Activated CD4-positive, alpha-beta T cell treated with anti-CD3 and anti-CD28 coated beads, Interleukin-2, amount 50 U/mL, for 48 hours (primary cell): ENCODE measurements around the gene MACROD1.

Experiments used
- DNase-seq, 2 experiments: peaks; one replicate each; pipeline ENCODE4 v3.0.0-alpha.2; 2020

Gene MACROD1

DNA sequence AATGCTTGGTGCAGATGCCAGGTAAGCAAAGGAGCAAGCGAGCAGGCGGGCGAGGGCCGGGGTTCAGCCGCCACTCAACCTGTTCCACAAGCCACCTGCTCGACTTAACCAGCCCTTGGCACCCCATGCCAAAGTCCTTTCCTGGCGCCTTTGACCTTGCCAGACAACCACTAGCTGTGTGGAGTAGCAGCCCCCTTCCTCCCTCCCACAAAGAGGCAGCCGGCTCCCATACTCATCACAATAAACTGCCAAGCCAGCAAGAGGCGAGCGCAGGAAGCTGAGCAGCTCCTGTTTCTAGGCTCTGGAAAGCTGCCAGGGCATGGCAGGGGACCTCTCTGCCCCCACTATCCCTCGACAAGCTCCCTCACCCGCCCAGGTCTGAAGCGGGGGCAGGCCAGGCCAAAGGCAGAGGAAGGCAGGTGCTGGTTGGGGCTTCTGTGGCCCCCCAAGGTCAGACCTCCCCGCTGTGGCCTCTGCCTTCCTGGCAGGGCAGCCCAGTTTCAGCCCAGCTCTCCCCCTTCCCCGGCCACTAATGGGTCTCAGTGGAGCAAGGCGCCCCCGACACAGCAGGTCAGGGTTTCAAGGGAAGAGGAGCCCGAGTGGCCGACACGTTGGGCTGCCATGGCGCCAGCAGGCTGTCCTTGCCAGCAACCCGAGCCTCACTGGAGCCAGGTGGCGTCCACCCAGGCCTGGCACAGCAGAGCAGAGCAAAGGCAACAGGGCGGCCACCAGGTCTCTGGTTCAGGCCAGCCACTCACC, 15.3 kb downstream of the MACROD1 start:
- DNase-seq, result no peak

DNA sequence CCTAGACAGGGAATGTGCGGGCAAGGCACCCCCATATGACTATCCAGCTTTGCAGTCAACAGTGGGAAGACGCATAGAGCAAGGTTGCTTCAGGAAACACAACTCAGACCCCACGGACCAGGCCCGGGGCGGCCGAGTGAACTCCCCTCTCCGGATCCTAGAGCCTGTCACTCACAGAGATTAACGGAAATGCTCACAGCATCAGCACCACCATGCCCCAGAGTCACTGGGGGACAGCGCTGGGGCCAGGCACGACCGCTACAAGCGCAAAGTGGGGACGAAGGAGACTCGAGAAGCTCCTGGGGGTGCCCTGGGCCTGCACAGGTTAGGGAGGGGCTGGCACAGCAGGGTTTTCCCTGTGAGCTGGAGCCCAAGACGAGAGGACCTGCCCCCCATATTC, 15.9 kb downstream of the MACROD1 start:
- DNase-seq, result no peak

DNA sequence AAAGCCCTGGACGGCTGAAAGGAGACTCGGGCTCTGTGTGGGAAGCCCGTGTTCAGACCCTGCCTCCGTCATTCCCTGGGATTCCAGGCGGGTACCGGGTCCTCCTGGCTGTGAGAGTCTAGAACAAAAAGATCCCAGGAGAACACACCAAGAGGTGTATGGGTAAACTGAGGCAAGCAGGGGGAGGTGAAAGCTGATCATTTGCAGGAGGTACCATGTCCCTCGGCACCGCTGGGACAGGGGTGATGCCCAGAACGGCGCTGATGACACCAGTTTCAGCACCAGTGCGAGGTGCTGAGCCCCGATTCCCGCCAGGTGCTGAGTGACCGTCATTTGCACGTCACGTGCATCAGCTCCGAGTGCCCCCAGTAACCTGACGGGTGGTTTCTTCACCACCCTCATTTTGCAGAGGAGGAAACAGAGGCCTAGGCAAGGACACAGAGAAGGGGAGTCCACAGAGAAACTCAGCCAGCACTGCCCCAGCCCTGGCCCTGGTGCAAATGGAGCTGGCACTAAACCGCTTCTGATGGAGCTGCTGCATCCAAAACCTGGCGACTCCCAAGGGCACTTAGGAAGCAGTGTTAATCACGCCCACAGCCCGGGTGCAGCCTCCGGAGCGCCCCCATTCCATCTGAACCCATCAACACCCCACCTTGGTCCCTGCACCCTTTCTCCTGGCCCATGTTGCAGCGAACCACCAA, 16.8 kb downstream of the MACROD1 start:
- no peak for DNase-seq

DNA sequence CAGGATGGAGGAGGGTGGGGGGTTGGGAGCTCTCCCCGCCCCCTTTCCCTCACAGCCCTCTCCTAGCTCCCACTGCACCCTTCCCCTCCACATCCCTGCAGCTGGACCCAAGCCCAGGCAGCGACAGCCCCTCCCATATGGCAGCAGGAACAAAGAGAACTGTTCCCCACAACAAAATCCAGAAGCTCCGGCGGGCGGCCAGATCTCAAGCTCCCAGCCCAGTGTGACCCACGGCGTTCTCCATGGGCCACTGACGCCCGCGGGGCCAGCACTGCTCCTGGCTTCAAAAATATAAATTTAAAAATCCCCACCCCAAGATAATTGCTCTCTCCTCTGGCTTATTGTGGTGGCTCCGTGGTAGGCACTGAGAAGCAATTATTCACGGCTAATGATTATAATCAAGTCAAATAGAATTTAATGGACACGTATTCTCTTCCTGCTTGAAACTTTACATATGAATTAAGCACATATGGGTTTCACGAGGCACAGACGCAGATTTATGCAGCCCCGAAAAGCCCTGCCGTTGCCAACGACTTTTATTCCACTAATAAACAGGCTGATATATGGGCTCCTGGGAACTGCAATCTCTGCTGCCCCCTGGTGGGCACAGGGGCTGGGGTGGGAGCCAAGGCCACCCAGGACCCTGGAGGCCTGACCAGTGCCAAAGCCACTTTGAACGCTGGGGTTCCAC, 17.5 kb downstream of the MACROD1 start:
- peak; percentile 78 to 80 for DNase-seq

DNA sequence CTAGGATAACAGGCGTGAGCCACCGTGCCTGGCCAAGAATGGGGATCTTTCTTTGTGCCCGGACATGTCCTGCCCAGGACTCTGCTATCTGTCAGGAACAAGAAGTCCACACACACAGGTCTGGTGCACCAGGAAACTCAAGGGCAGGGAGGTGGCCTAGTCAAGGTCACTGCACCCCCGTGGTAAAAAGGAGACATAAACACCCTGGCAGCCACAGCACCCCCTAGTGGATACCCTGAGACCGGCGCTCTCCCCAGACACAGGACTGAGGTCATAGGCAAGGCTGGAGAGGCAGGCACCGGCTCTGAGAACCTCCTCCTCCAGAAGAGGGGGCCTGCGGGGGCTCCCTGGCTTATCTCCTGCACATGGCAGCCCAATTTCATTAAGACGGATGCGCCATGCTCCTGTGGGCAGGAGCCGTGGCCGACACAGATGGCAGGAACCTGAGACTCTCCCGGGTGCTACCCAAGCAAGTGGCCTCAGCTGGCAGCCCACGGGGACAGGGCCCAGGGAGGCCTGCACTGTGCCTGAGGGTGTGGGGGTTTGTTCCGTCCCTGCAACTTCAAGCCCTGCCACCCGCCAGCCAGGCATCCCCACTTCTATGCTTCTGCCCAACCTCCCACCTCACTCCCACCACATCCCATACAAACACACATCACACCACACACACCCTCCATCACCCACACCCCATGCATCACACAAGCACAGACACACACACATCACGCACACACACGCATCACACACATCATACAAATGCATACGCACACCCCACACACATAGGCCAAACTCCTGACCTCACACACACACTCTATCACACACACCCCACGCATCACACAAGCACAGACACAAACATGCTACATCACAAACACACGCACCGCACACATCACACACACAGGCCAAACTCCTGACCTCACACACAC, 19.6 kb downstream of the MACROD1 start:
- peak; percentile 69 to 75 for DNase-seq

DNA sequence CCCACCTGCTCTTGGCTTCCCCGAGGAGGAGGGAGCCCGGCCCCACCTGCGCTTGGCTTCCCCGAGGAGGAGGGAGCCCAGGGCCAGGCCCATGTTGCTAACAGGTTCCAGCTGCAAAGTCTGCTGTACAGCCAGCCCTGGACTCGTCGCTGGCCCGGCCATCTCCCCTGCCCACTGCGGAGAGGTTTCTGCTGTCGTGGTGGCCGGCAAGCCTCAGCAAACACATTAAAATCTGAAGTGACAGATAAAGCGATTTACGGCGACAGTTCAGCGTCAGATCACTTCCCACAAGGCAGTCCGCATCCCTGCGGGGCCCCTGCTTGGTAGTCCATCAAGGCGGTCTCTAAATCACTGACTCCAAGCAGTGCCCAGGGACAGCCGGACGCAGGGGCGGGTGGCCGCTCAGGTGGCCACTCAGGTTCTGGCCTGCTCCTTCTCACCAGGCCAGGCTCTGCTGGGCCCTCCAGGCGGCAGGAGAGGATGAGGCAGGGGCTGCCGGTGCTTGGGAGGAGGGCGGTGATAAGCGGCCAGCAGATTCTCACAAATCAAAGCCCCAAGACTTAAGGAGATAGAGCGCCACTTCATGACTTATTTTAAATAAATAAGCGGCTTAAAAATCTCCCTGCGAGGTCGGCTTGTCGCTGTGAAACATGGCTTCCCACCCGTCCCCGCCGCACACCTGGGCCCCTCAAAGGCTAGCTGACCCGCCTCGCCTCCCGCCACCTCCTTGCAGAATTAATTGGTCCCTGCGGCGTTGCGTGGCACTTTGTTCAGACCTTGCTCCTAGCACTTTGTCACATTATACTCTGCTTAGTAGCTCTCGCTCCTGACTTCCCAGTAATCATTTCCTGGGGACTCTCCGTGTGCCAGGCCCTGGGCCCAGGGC, 21.1 kb downstream of the MACROD1 start:
- no peak for DNase-seq

DNA sequence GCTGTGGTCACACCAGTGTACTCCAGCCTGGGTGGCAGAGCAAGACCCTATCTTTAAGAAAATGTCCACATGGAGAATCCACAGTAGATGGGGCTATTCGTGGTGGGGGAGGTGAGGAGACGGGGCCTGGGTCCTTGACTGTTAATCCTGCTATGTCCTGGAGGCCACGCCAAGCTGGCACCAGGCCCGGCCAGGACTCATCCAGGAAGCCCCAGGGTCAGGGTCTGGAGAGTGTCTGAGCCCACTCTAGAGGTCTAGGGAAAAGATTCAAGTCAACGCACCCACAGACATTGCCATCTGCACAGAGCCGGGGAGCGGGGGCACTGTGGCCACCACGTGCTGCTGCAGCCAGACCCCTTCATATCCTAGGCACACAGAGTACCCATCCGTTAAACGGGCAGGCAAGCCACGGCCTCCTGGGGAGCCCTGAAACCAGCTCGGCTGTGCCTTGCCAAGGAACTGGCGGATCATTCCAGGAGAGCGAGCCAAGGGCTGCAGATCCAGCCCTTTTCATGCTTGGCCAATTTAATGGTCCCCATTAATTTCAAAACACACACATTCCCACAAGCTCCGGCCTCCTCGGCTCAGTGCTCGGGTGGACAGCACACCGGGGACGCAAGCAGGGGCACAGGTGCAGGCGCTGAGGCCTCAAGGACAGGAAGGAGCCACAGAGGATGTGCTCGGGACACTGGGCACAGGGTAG, 24.7 kb downstream of the MACROD1 start:
- DNase-seq, result no peak

DNA sequence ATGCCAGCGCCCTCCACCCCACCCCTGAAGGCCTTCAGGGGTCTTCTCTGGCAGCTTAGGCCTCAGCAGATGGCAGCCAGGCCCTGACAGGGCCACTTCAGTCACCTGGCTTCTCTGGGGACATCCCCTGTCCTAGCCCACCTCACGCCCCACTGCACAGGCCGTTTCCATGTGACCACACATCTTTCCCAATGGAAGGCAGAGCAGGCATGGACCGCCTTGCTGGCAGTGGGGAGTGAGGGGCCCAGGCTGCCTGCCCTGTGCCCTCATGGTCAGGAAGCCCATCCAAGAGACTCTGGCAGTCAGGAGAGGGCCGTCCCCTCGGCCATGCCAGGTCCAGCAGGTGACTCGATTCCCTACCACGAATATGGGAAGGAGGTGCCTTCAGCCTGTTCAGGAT, 25.8 kb downstream of the MACROD1 start:
- no peak for DNase-seq

DNA sequence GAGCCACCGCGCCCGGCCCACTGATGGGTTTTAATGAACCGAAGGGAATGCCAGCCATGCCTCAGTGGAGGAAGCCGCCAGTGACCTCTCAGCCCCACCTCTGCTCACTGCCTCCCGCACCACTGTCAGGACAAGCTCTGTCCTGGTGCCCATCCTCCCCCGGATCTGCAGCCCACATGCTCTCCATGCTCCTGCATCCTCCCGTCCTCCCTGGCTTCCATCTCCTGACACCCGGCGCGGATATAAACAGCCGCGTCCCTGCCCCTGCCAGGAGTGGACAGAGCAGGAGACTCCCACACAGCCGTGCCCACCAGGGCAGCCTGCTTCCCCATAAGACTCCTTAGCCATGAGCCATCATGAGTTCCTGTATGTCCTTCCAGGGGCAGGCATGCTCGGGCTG, 26.9 kb downstream of the MACROD1 start:
- DNase-seq, result no peak

DNA sequence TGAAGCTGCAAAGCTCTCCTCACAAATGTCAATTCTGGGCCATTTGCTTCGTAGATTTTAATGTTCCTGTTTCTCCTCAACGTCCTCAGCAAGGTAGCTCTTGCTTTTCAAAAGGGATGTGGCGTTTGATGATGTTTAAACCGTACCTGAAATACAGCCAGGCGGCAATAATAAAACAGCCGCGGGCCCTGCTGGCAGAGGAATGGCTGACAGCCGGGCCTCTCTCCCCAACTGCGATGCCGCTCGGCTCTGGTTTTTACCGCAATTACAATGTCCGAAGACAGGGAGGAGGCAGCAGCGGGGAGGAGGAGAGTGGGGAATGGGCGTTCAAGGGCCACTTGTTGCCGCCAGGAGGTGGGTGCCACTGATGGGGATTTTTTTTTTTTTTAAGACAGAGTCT, 27.5 kb downstream of the MACROD1 start:
- no peak for DNase-seq

DNA sequence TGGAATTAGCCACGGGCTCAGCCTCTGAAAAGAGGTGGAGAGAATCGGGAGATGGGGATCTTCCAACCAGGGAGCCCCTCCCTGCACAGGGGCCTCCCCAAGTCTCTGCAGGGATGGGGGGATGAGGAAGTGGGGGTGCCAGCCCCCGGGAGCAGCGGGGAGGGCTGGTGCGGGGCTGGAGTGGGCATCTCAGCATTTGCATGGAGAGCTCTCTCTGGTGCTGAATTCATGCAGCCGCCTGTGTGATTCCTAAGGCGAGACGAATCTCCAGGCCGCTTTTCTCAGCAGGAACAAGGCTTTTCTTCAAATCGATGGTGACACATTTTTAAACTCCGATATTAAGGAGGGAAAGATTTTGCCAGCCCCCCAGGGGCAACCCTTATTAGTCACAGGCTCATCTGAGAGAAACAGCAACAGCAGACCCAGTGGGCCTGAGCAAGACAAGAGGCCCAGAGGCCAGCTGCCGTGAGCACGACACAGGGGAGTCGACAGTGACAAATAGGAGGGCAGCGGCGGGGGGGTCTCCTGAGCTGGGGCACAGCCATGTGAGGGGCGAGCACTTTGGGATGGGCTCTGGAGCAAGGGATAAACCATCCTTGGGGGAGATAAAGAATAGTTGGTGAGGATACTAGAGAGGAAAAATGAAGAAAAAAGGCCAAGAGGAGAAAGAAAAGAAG, 29.0 kb downstream of the MACROD1 start:
- no peak for DNase-seq

DNA sequence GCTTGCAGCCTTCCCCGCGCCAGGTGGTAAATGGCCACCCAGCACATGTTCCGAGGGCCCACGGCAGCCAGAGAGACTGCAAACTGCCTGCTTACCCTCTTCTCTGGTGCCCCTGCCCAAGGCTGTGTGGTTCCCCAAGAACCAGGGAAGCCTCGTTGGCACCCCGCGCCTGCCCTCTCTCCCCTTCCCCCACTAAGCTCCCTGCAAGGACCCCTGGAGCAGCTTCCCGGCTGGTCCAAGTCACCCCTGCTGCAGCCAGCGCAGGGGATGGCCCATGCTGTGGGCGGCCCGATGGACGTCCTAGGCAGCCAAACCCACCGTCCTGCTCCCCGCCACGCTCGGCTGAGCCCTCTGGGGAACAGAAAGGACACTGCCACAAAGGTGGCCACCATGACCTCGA, 30.2 kb downstream of the MACROD1 start:
- DNase-seq, result no peak

DNA sequence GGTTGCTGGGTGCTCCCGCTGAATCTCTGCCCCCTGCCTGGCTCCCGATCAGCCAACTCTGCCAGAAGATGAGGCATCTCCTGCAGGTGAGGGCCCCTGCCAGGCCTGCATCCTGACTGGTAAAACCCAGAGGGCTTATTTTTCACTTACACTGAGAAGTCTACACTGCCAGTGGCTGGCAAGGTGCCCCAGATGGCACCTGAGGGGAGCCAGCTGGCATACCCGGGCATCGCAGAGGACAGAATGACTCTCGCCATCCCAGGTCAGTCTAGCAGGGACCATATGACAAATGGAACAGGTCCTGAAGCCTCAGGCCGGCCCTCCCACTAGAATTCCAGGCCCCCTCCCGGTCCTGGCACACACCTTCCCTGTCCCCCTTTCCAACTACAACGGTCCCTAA, 30.9 kb downstream of the MACROD1 start:
- DNase-seq, result no peak

DNA sequence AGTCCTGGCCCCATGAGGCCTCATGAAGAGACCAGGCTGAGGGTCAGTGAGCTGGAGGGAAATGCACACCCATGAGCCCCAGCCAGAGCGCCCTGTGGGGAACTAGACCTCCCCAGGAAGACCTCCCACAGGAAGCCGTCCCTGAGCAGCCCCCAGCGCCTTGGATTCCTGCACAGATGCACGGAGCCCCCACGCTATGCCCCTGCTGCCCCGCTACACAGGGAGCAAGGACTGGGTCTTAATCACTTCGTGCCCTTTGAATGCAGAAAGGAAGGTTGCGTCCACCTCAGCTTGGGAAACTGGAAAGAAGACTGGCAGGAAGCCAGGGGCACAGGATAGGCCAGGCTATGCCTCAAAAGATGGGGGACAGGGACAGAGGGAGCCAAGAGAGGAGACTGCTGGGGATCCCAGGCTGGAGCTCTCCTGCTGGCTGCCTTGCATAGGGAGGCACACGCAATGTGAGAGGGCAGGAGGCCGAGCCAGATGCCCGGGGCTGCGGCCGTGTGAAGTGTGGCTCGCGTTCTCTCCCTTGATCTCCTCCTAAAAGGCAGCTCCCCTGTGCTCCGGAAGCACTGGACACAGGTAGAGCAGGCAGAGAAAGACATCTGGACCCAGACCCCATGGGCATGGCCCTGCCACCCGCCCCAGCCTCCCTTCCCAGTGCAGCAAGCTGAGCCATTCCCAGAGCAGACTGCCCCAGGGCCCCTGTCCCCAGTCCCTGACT, 32.8 kb downstream of the MACROD1 start:
- DNase-seq, result no peak

DNA sequence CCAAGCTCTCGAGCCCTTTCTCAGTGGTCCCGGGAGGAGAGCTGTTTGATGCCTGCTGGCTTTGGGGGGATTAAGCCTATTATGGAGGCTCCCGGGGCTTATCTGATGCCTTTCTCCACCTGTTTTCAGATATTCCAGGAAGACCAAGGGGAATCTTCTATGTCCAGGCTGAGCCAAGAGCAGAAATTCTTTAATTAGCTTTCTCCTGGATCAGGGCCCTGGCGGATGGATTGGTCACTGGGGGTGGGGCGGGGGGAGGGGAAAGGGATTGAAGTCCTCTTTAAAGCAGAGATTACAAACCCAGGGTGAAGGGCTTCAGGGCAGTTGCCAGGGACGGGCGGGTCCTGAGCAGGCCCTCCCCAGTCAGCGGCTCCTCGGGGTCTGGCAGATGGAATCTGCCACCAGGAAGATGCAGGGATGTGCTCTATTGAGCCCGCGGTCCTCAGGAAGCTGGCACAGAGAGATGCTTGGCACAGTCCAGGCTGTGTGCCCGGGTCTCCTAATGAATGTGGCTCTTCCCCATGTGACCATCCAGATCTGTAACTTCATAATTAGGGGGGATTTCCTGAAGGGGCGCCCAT, 33.6 kb downstream of the MACROD1 start:
- no peak for DNase-seq

DNA sequence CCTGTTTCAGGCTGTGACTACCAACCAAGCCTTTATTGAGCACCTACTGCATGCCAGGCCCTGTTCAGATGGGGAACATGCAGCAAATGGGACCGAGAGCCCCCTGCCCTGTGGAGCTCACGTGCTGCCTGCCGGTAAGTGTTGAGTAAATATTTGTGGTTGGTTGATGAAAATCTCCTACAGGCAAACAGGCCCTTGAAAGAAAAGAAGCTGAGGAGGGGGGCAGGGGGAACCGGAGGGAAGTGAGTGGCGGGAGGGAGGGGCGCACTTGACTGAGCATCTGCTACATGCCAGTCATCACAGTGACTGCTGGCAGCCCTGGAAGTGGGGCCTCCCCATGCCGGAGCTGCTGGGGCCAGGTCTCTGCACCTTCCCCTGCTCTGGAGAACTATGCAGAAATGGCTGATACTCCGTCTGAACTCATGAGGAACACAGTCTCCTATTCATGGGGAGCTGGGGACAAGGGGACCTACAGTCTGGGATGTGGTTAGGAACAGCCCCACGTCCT, 34.2 kb downstream of the MACROD1 start:
- no peak for DNase-seq

DNA sequence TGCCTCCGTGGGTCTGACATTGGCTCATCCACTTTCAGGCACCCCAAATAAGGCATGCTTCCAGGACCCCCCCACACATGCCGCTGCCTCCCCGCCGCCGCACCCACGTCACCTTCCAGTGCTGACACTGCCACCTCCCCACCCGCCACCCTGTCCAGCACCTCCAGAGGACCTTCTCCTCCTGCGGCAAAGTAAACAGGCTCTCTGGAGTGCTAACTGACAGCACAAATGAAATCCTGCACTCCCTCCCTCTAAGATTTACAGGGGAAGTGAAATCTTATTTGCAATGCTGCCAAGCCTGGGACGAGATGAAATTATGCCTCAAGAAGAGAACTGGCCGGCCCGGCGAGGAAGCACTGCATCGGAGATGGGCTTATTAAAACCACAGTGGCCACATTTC, 35.3 kb downstream of the MACROD1 start:
- DNase-seq, result no peak

DNA sequence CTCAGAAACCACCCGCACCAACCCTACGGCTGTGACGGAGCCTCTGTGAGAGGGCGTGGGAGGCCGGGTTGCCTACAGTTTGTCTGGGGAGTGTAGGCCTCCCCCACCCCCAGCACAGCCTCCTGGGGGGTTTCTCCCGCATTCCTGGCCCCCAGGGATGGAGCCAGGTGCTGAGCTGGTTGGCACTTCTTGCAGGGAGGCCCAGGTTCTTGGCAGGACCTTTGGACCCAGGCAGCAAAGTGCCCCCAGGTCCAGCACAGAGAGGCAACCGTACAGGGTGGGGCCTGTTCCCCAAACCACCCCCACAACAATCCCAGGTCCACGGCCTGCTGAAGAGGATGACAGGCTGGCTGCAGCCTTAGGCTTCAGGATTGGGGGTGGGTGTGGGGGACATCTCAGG, 36.5 kb downstream of the MACROD1 start:
- no peak for DNase-seq

DNA sequence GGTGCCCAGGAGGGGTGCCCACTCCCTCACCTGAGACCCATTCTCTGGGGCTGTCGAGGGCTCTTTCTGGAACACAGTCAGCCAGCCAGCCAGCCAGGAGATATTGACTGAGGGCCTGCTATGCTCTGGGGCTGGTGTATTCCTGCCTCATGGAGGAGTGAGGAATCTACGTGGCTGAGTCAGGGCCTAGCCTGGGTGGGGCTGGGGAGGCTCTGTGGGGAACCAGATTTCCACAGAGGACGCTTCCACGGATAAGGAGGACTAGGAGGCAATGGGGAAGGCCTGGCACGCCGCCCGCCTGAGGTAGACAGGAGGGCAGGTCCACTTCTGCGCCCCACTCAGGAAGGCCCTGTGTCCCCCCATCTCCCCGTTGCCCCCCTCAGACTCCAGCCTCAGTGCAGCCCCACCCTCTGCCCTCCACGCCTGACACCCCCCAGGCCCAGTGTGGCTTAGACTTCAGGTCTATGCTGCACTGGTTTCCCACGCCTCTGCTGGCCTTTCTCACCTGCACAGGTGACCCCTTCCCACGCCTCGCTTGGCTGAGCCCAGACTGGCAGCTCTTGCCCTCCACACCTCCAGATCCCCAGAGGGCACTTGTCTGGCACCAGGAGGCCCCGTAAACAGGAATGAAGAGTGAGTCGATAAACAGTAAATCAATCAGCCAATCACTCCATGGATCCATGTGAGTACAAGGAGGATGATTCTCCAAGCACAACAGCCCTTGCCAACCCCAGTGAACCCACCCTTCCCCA, 37.5 kb downstream of the MACROD1 start:
- no peak for DNase-seq
